ELR (cell line): ENCODE data around the gene GABRA6.
"Not testable (repeated sequence)": the region's sequence is repeated elsewhere in the genome, so short reads cannot be mapped to it uniquely, and the experiment has no call there.

Experiments
- DNase-seq: peaks from one replicate; pipeline ENCODE4 v3.0.0-alpha.2; 2015; ENCODE audit warnings: low read depth

Gene GABRA6

GRCh38 chr5:161685461-161685860 is at the start of gene GABRA6:
GABRA6 (plus strand) TSS chr5:161685721; CDS start chr5:161685990, 269 bp downstream.
- no peak for DNase-seq

GRCh38 chr5:161637591-161637990 is 47.9 kb upstream of the GABRA6 start:
- no peak for DNase-seq

DNA sequence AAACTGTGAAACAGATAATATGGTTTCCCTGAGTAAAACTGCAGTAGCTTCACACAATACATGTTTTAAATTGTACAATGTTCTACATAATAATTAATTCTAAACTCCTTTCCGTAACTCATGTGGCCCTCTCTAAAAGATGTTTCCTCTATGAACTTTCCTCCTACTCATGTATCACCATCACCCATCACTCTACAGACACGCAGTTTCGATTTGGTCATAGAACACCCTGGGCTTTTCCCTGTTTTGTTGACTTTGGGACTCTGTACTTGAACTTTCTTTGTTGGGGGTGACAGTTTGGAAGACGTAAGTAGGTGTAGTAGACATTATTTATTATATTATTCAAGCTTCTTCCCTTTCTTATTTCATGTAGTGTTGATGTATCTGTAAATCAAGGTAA is 44.1 kb upstream of the GABRA6 start:
- no peak for DNase-seq

GRCh38 chr5:161645264-161645663 is 40.3 kb upstream of the GABRA6 start:
- no peak for DNase-seq

DNA sequence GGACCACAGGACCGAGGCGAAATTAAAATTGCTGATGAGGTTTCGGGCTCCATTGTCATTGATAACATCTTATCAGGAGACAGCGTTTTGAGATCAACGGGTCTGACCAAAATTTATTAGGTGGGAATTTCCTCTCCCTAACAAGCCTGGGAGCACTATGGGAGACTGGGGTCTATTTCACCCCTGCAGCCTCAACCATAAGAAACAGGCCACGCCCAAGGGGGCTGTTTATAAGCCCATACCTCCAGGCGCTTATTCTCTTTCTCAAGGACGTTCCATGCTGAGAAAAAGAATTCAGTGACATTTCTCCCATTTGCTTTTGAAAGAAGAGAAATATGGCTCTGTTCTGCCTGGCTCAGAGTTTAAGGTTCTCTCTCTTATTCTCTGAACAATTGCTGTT is 33.6 kb upstream of the GABRA6 start:
- DNase-seq: not testable (repeated sequence)

DNA sequence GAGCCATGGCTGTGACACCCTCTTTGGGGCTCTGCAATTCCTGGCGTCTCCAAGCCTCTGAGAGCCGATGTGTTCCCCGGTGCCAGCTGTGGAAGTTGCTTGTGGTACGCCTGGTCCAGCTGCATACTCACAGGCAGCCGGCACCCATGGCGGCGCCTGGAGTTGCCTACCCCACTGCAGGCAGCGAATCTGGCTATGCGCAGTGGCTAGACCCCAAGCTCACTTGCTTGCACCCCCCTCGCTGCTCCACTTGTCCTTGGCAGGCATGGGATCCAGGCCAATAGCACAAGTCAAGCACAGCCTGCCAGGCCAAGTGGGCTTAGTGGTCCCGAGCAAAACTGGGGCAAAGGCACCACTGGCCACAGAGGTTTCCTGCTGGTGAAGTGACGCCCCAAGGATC is 24.7 kb upstream of the GABRA6 start:
- DNase-seq: no peak

DNA sequence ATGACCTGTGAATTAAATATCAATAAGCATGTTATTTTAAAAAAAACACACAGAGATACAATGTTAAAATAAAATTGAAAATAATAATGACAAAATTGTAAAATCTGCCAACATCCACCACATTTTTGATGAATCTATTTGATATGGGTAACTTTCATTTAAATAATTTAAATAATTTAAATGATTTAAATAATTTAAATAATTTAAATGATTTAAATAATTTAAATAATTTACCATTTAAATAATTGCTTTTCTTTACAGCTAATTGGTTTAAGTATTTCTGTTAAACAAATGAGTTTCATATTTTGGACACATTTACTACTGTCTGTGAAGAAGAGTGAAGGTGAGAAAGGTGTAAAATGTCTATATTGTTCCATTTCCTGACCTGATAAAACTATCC is 22.1 kb upstream of the GABRA6 start:
- no peak for DNase-seq

GRCh38 chr5:161676103-161676502 is 9.4 kb upstream of the GABRA6 start:
- no peak for DNase-seq

GRCh38 chr5:161686149-161686548 is 628 bp downstream of the GABRA6 start:
- no peak for DNase-seq

DNA sequence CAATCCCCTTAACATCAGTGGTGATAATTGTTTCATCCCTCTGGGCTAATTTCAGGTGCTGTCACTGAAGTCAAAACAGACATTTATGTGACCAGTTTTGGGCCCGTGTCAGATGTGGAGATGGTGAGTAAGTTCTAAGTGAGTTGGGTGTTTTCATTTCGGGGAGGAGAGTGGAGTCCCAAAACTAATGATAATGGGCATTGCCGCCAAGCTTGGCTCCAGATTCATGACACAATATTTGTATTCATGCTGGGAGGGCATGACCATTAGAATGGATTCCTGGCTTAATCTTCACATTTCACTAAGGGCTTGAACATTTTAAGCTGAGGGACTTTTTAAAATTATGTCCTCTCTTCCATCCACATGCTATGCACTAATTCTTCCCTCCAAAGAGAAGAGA is 1.4 kb downstream of the GABRA6 start:
- no peak for DNase-seq

DNA sequence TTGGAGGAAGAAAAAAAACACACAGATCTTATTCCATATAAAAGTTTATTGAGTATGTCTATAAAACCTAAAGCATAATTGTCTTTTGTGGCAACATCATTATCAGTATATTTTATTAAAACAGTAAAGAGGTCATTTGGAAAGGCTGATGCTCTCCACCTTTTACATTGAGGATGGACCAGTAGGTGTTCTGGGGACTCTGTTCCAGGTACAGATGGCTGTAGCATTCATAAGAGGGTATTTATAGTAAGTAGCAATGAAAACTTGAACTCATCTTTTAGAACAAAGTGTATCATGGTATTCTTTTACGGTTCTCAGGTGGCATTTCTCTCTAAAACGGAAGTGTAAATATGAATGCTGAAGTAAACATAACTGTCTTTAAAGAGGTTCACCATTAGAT is 1.8 kb downstream of the GABRA6 start:
- DNase-seq: no peak

GRCh38 chr5:161691911-161692310 is 6.4 kb downstream of the GABRA6 start:
- no peak for DNase-seq

DNA sequence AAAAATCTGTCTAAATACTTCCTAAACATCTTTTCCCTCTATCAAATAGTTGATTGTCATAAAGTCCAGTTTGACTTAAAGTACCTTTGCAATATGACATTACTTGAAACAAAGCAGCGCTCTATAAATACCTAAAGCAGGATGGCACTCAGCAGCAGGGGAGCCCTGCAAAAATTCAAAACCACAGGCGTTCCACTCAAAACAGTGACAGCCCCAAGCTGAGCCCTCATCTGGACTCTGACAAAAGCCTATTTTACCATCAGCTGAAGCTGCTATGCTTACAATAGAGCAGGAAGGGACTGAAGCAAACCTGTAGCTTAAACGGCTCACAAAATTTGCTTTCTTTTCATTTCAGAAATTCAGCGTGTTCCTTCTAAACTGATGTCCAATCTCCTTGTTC is 11.5 kb downstream of the GABRA6 start:
- no peak for DNase-seq

- no peak for DNase-seq
These were observed 14.5 kb downstream of the GABRA6 start for GRCh38 chr5:161700065-161700464.

DNA sequence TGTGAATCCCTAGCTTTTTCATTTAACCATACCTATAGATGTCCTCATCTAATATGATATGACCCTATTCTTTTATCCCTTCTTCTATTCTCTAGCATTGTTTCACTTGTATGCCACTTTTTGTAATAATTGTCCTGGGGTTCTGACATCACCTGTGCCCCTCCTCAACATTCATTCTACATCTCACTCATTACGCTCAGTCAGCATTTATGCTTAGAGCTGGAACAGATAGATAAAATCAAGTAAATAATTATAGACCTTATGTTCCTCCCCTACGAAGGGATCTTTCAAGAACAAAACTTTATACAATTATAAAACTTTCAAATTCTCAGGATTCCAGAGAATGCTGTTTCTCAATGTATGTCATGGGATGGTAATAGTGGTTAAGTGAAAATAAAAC is 18.0 kb downstream of the GABRA6 start:
- DNase-seq: no peak

DNA sequence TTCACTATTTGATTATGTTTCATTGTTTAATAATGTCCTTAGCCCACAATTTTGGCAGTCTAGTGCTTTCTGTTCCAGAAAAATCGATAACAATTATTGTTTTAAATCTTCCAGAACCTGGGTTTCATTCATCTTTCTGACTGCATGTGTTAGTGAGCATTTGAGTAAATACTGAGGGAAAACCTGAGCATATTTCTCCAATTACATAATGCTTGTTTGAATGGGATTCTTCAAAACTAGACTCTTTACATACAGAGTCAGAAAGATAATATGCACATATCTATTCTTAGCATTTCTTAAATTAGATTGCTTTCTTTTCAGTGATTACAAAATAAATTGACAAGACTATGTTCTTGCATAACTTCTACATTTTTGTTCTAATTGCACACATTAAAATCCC is 21.9 kb downstream of the GABRA6 start:
- no peak for DNase-seq

GRCh38 chr5:161709239-161709638 is 23.7 kb downstream of the GABRA6 start:
- no peak for DNase-seq

GRCh38 chr5:161713042-161713441 is 27.5 kb downstream of the GABRA6 start:
- DNase-seq: no peak

GRCh38 chr5:161719157-161719556 is 33.6 kb downstream of the GABRA6 start:
- DNase-seq: no peak

- no peak for DNase-seq
These were observed 34.9 kb downstream of the GABRA6 start for GRCh38 chr5:161720460-161720859.

DNA sequence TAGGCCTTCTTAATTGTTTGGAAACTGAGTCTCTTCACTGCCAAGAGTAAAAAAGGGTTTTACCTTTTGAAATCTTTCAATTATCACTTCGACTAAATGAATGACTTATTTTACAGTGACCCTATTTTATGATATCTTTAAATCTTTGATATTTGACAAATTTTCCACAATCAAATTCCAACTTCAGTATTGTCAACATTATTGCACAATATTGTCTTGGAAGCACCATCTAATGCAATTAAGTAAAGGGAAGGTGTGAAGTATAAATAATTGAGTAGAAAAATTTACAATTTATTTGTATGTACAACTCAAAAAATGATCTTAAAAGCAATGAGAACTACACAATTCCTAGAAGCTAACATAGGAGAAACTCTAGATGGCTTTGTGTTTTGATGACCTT is 49.2 kb downstream of the GABRA6 start:
- no peak for DNase-seq

- no peak for DNase-seq
These were observed 54.9 kb downstream of the GABRA6 start for GRCh38 chr5:161740433-161740832.

GRCh38 chr5:161744276-161744675 is 58.8 kb downstream of the GABRA6 start:
- no peak for DNase-seq

GRCh38 chr5:161745392-161745791 is 59.9 kb downstream of the GABRA6 start:
- DNase-seq: no peak

- DNase-seq: no peak
These were observed 65.7 kb downstream of the GABRA6 start for GRCh38 chr5:161751265-161751664.
